ENCODE measurements around the gene C1QTNF5. TPM values are rescaled to one million over a fixed set of nuclear protein-coding genes. Genes with fewer than 3 reads are reported as not detected.

The C1QTNF5 gene
- total RNA-seq, 1 donor from 2014 or later = 27.7 TPM

DNA sequence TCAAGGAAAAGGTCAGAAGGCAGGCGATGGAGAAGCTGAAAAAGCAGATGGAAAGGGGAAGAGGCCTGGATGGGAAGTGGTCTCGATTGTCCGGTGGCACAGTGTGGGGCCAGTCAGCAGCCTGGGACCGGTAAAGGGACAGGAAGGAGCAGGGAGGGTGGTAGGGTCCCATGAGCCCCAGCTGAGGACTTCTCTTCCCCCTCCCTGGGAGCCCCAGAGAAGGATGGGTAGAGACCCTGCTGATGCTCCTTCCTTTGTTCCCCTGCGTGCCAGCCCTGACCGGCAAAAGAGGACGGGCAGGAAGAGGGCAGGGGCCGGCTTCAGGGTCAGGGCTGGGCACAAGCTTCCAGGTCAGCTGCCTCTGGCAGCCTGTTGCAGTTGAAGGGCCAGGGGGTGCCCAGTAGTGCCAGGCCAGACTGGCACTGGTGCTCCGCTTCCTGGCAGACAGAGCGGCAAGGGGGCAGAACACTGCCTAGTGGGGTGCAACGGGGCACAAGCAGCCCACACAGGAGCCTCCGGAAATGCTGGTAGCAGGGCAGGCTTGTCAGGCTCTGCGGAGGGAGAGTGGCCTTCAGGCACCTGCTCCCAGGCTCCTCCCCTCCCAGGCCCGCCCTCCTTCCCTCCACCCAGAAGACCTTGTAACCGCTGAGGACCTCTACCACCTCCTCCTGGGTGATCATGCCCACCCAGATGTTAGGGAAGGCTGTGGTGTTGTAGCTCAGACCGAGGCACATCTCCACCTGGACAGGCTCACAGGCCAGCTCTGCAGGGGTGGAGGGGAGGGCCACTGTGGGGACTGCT is 739 bp upstream of the C1QTNF5 start:
- DNase-seq (ENCODE audit: low spot score) (no peak), ATAC-seq (peak; percentile 14)
- intact Hi-C loops (cut with DNase I) = no loop called here

DNA sequence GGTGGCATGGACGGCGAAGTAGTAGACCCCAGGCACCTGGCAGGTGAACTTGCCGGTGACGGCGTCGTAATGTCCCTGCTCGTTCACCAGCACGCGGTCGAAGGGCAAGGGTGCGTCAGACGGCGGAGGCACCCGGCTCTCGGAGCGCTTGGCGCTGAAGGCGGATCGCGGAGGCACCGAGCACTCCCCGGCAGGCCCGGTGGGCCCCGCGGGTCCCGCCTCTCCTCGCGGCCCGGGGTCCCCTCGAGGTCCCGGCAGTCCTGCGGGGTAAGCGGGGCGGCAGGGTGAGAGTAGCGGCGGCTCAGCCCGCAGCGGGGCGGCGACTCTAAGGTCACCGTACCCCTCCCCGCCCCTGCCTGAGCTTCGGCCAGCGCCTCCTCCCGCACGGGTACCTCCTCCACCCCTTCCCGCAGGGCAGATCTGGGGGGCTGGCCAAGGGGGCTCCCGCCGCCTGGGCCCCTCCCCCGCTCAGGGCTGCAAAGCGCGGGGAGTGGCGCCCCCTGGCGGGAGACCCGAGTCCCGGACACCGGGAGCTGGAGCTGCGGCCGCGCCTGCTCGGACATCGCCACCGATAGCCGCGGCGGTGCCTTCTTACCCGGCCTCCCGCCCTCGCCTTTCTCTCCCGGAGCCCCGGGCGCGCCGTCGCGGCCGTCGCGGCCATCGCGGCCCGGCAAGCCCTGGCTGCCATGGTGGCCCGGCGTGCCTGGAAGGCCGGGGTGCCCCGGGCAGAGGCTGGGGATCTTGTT is 921 bp downstream of the C1QTNF5 start:
- DNase-seq (ENCODE audit: low spot score) = peak; percentile 90
- intact Hi-C loops (cut with DNase I) = no loop called here
- peak; percentile 36 for ATAC-seq

DNA sequence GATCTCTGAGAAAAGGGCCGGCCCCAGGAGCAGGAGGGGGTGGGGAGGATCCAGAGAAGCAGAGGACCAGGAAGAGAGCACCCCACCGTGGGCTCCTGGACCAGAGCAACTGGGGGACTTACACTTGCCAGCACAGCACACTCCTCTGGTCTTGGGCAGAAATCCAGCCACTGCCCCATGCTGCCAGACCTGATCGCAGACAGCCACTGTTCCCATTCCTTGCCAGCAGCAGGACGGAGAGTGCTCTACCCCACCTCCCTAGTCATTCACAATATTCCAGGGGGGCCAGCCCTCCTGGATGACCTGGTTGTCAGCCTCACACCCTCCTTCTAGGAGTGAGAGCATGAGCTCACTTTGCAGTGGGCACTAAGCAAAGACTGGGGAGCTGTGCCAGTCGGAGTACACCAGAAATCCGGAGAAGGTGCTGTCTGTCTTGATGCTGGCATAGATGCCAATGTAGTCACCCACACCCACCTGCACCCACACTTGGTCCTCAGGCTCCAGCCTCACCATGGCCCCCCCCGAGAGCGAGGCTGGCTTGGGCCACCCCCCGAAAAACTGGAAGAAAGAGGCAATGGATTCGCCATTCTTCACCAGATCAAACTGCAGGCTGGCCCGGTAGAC is 1.6 kb downstream of the C1QTNF5 start:
- ATAC-seq (no peak), DNase-seq (ENCODE audit: low spot score) (no peak)
- intact Hi-C loops (cut with DNase I) = no loop called here

DNA sequence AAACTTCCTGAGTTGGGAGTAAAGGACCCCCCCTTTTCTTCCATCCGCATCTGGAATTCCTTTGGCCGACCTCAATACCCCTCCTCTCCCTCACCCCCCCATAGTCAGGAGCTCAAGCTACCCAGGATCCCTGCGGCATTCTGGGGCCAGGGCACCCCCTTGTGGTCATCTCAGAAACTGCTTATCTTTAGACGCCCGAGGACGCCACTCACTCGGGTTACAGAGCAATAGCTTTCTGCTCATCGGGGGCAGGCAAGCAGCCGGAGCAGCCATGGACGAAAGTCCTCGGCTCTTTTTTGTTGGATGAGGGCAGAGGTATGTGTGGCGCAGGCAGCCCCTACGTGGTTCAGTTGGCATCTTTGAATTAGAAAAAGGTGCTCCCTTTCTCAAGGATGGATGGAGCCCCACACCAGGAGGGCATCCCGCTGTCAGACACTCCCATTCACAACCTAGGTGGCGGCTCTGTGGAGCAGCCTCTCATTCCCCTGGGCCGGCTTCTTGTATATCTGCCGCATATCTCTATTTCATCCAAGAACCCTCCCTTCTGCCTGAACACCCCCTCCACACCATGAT is 2.3 kb downstream of the C1QTNF5 start:
- peak; percentile 84 for DNase-seq (ENCODE audit: low spot score)
- ATAC-seq = peak; percentile 47
- intact Hi-C loops (cut with DNase I) = no loop called here

DNA sequence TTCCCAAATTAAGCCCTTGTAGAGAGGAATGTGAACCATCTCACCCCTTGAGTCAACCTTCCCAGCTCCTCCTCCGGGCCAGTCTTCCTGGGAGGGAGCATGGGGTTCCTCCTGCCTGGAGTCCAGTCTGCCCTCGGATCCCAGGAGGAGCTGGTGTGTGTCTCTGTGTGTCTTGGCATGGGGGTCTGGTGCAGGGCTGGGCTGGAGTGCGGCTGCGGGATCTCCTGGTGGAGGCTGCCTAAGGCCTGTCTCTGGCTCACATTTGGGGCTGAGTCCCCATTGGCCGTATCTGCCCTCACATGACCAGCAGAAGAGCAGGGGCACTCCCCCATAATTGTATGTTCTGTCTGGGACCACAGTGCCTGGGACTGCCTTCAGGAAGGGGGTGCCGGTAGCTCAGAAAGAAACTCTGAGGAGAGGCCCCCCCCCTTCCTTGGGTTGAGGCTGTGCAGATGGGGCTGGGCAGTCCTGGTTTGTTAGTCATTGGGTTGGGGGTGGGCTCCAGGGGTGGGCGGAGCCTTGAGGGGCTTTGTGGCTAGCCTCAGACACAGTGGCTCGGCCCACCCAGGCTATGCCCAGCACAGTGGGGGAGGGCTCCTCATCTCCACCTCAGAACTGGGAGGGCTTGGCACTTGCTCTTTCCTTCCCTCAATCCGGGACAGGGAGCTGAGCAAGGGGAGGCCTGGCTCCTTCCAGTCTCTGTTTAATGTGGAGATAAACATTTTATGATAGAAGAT is 2.9 kb downstream of the C1QTNF5 start:
- intact Hi-C loops (cut with DNase I) = no loop called here
- no peak for ATAC-seq
- DNase-seq (ENCODE audit: low spot score) = no peak

DNA sequence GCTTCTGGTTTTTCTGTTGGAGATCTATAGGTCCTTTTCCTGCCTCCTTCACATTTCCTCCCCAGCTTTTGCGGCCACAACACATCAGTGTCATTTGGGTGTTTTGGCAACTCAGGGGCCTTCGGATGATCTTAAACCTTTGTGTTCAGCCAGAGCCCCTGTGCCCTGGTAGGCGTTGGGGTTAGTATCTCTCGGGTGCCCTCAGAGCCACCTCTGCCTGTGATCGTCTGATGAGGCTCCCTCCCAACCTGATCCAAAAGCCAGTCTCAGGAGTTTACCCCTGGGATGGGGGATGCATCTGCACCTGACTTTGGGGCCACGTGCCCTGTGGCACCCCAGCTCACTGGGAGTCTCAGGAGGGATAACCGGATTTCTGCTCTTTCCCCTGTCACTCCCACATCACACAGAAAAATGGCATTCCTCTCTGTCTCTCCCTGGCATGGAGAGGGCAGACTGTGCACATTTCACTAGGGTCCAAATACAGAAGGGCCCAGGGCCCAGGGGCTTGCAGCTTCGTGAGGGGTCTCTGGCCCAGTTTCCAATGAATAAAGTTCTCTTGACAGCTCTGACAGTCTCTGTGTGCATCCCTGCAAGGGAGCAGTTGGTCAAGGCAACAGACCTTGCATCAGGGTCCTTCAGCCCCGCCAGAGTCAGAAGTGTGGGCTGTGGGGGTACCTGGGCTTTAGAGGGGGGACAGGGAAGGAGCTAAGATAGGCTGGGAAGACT is 3.8 kb downstream of the C1QTNF5 start:
- DNase-seq (ENCODE audit: low spot score) = no peak
- ATAC-seq = no peak
- intact Hi-C loops (cut with DNase I) = no loop called here

DNA sequence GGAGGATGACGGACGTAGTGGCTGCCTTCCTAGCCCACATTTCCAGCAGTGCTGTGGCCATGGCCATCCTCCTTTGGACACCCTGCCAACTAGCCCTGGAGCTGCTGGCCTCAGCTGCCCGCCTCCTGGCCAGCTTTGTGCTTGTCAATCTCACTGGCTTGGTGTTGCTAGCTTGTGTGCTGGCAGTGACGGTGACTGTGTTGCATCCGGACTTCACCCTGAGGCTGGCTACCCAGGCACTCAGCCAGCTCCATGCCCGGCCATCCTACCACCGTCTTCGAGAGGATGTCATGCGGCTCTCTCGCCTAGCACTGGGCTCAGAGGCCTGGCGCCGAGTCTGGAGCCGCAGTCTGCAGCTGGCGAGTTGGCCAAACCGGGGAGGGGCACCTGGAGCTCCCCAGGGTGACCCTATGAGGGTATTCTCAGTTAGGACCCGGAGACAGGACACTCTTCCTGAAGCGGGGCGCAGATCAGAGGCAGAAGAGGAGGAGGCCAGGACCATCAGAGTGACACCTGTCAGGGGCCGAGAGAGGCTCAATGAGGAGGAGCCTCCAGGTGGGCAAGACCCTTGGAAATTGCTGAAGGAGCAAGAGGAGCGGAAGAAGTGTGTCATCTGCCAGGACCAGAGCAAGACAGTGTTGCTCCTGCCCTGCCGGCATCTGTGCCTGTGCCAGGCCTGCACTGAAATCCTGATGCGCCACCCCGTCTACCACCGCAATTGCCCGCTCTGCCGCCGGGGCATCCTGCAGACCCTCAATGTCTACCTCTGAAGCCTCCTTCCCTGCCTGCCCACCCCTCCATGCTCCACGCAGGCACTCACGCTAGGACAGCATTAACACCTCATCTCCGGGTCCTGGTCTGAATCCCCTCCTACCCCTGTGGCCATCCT is 4.8 kb downstream of the C1QTNF5 start:
- intact Hi-C loops (cut with DNase I) = no loop called here
- ATAC-seq (no peak), DNase-seq (ENCODE audit: low spot score) (no peak)

DNA sequence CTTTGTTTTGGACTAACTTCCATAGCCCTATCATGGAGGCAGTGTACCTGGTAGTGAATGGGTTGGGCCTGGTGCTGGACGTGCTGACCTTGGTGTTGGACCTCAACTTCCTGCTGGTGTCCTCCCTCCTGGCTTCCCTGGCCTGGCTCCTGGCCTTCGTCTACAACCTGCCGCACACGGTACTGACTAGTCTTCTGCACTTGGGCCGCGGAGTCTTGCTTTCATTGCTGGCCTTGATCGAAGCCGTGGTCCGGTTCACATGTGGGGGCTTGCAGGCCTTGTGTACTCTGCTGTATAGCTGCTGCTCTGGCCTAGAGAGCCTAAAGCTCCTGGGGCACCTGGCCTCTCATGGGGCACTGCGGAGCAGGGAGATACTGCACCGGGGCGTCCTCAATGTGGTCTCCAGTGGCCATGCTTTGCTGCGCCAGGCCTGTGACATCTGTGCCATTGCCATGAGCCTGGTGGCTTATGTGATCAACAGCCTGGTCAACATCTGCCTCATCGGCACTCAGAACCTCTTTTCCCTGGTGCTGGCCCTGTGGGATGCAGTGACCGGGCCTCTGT is 5.5 kb downstream of the C1QTNF5 start:
- ATAC-seq (no peak), DNase-seq (ENCODE audit: low spot score) (no peak)
- intact Hi-C loops (cut with DNase I) = no loop called here

DNA sequence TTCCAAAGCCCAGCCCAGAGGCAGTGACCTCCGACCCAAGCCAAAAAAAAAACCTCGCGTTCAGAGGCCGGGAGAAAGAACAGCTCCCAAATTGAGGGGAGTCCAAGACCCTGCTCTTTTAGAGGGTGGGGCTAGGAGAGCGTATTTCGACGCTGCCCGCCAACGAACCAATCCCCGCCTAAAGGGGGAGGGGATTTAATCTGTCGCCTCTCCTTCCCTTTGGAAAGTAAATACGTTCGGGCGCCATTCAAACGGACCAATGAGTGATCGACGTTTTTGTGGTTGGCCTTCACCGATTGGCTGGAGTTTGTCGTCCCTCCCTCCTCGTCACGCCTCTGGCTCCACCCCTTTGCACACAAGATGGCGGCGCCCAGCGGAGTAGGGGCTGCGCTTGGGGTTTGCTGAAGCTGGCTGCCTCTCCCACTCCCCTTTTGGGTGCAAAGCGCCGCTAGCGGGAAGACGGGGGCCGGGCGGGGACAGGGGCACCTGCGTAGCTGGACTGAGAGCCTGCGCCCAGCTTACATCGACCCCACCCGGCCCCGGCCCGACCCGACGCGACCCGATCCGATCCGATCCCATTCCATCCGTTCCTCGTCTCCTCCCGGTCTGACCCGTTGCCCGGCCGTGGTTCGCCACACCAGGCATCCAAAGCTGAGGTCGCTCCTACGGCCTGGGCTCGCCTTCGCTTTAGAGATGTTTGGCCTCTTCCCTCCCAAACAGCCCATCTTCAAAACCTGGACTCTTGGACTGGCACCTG is 6.3 kb downstream of the C1QTNF5 start, which contains the start of gene RNF26:
Gene RNF26 (plus strand): TSS at position 354 of the 757 bp plus-strand sequence. CDS start 596 bp downstream, outside the sequence.
- intact Hi-C loops (cut with DNase I) = no loop called here
- ATAC-seq (peak; percentile 96), DNase-seq (ENCODE audit: low spot score) (peak; percentile 97)

DNA sequence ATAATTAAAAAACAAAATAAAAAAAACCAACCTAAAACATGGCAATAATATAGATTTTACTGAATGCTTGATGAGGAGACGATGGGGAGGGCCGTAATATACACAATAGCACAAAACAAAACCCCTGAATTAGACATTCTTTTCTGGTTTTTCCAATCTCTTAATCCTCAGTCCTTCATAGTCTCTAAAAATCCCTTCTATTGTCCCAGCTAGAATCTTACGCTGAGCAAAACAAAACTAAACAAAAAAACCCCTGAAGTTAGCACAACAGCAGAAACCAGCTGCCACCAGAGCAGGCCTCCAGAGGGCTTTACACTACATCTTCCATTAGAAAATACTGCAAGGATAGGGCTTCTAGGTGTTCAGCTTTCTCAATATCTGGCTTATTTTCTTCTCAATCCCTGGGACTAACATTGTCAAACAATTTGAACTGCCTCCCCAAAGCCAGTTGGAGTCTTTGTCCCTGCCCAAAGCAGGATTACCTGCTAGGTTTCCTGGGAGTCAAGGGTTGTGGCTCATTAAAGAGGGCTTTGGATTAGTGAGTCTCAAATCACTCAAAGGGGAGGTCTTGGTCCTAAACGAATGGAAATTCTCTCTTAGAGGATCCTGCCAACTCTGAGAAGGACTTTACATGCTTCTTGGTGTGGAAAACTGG is 8.4 kb downstream of the C1QTNF5 start:
- intact Hi-C loops (cut with DNase I) = no loop called here
- ATAC-seq (no peak), DNase-seq (ENCODE audit: low spot score) (peak; percentile 17)

DNA sequence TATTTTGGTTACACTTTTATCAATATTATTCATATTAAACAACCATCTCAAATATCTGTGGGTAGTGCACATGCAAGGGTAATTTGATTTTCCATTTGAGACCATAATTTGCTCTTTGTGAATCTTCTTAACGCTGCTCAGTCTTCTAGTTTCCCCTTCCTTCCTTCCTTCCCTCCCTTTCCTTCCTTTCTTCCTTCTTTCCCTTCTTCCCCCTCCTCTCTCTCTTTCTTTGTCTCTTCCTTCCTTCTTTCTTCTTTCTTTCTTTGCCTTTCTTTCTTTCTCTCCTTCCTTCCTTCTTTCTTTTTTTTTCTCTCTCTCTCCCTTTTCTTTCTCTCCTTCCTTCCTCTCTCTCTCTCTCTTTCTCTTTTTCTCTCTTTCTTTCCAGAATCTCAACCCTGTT is 10.4 kb downstream of the C1QTNF5 start:
- ATAC-seq = no peak
- no peak for DNase-seq (ENCODE audit: low spot score)
- intact Hi-C loops (cut with DNase I) = no loop called here

DNA sequence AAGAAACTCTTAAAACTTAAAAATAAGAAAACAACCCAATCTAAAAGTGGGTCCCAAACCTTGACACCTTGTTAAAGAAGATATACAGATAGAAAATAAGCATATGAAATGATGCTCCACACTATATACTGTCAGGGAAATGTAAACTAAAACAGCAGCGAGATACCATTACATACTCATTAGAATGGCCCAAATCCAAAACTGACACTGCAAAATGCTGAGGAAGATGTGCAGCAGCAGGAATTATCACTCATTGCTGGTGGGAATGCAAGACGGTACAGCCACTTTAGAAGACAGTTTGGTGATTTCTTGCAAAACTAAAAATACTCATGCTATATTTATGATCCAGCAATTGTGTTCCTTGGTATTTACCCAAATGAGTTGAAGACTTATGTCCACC is 11.4 kb downstream of the C1QTNF5 start:
- intact Hi-C loops (cut with DNase I) = no loop called here
- DNase-seq (ENCODE audit: low spot score) (no peak), ATAC-seq (no peak)

DNA sequence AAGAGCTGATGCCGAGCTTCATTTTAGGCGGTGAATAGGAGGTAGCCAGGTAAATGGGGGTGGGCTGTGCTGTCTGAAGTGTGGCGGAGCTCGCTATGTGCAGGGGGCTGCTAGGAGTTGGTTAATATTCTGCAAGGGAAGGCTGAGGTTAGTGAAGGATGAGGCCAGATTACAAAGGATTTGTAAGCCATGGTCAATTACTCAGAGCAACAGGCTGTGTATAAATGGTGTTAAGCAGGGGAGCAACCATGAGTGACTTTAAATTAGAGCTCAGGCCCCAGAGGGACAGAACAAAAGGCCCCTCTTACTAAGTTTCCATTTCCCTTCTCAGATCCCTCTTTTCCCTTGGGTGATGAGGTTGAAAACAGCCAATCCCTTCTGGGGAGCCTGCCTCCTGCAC is 16.5 kb downstream of the C1QTNF5 start:
- ATAC-seq (no peak), DNase-seq (ENCODE audit: low spot score) (no peak)
- intact Hi-C loops (cut with DNase I) = no loop called here

DNA sequence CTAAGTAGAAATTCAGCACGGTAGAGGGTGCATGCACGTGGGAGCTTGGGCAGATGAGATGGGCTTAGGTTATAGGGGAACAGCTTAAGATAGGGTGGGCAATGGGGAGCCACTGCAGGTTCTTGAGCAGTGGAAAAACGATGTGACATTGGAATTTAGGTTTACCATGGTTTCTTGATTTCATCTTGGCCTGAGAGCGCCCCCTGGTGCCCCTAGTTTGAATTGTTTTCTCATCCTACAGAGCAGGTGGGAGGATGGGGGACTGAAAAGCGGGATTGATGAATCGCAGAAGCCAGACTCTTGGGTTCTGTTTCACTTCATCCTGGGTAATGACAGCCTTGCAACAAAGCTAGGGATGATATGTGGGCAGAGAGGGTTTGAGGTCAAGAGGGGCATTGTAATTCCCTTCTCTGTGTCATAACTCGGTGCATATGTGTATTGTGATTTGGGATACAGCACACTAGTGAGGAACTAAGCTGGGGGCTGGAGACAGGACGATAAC is 17.1 kb downstream of the C1QTNF5 start:
- intact Hi-C loops (cut with DNase I) = no loop called here
- DNase-seq (ENCODE audit: low spot score) = peak; percentile 88
- ATAC-seq = peak; percentile 13

DNA sequence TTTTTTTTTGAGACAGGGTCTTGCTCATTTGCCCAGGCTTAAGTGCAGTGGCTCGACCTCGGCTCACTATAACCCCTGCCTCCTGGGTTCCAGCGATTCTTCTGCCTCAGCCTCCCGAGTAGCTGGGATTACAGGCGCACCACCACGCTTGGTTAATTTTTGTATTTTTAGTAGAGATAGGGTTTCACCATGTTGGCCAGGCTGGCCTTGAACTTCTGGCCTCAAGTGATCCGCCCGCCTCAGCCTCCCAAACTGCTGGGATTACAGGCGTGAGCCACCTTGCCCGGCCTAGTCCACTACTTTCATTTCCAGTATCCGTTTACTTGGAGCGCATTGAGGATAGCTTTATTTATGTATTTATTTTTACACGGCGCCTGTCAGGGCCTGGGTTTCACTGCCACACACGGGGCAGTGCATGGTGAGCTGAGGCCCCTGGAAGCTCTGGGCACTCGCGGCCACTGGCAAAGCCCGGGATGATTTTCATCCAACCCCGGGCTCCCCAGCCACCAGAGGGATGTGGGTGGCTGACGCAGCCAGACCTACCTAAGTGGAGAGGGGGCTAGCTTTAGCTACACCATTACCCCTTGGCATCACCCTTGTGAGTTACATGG is 17.7 kb downstream of the C1QTNF5 start:
- intact Hi-C loops (cut with DNase I) = no loop called here
- ATAC-seq (no peak), DNase-seq (ENCODE audit: low spot score) (no peak)

All from sciatic nerve (tissue), 2 donors.